H1 (cell line): ENCODE data around the gene ADGB. TPM values are rescaled to one million over a fixed set of nuclear protein-coding genes. Genes with fewer than 3 reads are reported as not detected.

Source experiments
- CTCF ChIA-PET: fragments of 300-600 bp; sonication (Branson Sonifier 250); formaldehyde crosslinking; loops from one replicate; lab custom pipeline; 2021; ENCODE audit not compliant: partially characterized antibody; lab: Charles Lee
- POLR2A ChIA-PET: fragments of 300-600 bp; sonication (Branson Sonifier 250); formaldehyde crosslinking; loops from one replicate; lab custom pipeline; 2021; ENCODE audit warnings: inconsistent platforms; ENCODE audit not compliant: partially characterized antibody; lab: Charles Lee
- DNase-seq, 2 experiments: peaks; one replicate each; pipeline versions ENCODE4 v3.0.0 to v3.0.0-alpha.2; 2010 to 2022; ENCODE audit warnings: low spot score in 2 of 2, low read depth in 1 of 2, mixed read lengths in 1 of 2
- FAIRE-seq: peaks from 2 replicates; lab custom pipeline; 2011; peaks lifted over from hg19 to GRCh38; lab: Jason Lieb, UNC
- H2AFZ ChIP-seq: 2 replicates; pipeline ENCODE4 v1.8.1; 2012; ENCODE audit warnings: low read length, inconsistent platforms
- H2AK5ac ChIP-seq: 2 replicates; pipeline ENCODE4 v1.6.1; 2013; ENCODE audit warnings: low read depth, low read length
- H2BK120ac ChIP-seq: replicated peaks from 2 replicates; pipeline ENCODE3; 2013; ENCODE audit warnings: low read depth, low read length, inconsistent platforms
- H2BK12ac ChIP-seq: 2 replicates; pipeline ENCODE4 v1.6.1; 2013; ENCODE audit warnings: low read depth, low read length
- H2BK15ac ChIP-seq: 2 replicates; pipeline ENCODE4 v1.6.1; 2013; ENCODE audit warnings: low read length
- H2BK20ac ChIP-seq: 2 replicates; pipeline ENCODE4 v1.6.1; 2013; ENCODE audit warnings: low read length
- H2BK5ac ChIP-seq: 2 replicates; pipeline ENCODE4 v1.6.1; 2013; ENCODE audit warnings: low read depth, low read length
- H3K14ac ChIP-seq: 2 replicates; pipeline ENCODE4 v1.6.1; 2013; ENCODE audit warnings: inconsistent platforms; ENCODE audit not compliant: insufficient read length
- H3K18ac ChIP-seq: 2 replicates; pipeline ENCODE4 v1.6.1; 2013; ENCODE audit warnings: low read length; ENCODE audit errors: extremely low read depth
- H3K23ac ChIP-seq: 2 replicates; pipeline ENCODE4 v1.6.1; 2013; ENCODE audit warnings: inconsistent platforms; ENCODE audit not compliant: insufficient read length
- H3K23me2 ChIP-seq: 2 replicates; pipeline ENCODE4 v1.6.1; 2013; ENCODE audit warnings: low read depth, low read length
- H3K27ac ChIP-seq: 2 replicates; pipeline ENCODE4 v1.6.1; 2011; ENCODE audit warnings: low read depth, low read length, inconsistent platforms
- H3K27me3 ChIP-seq, 4 experiments: replicated peaks in 1 of 4; 1 replicate in 1 of 4; 2 replicates in 3 of 4; pipeline versions ENCODE4 v1.6.1 to v1.8.1; 2011 to 2013; ENCODE audit warnings: low read length in 3 of 4, mild to moderate bottlenecking in 3 of 4, inconsistent platforms in 2 of 4, mixed read lengths in 2 of 4, moderate library complexity in 1 of 4; ENCODE audit not compliant: control insufficient read depth in 3 of 4, insufficient read depth in 3 of 4; ENCODE audit errors: extremely low read depth in 1 of 4
- H3K36me3 ChIP-seq, 4 experiments: 2 replicates each; pipeline versions ENCODE4 v1.6.1 to v1.8.1; 2011 to 2013; ENCODE audit warnings: mild to moderate bottlenecking in 4 of 4, low read length in 3 of 4, moderate library complexity in 2 of 4, control low read depth in 1 of 4, inconsistent platforms in 1 of 4; ENCODE audit not compliant: insufficient read depth in 4 of 4, control insufficient read depth in 2 of 4
- H3K4ac ChIP-seq: replicated peaks from 2 replicates; pipeline ENCODE3; 2013; ENCODE audit warnings: low read length, low read depth, mixed read lengths, inconsistent platforms; ENCODE audit not compliant: insufficient read length
- H3K4me1 ChIP-seq, 4 experiments: replicated peaks in 1 of 4; 1 replicate in 1 of 4; 2 replicates in 3 of 4; pipeline versions ENCODE4 v1.6.1 to v1.8.1; 2011 to 2013; ENCODE audit warnings: low read length in 3 of 4, inconsistent platforms in 2 of 4, mixed read lengths in 1 of 4; ENCODE audit not compliant: insufficient read depth in 4 of 4, control insufficient read depth in 3 of 4
- H3K4me2 ChIP-seq, 2 experiments: 2 replicates each; pipeline versions ENCODE4 v1.6.1 to v1.8.1; 2011 to 2013; ENCODE audit warnings: low read depth in 2 of 2, low read length in 2 of 2, control low read depth in 1 of 2, inconsistent platforms in 1 of 2, mild to moderate bottlenecking in 1 of 2; ENCODE audit not compliant: insufficient read depth in 1 of 2
- H3K4me3 ChIP-seq, 4 experiments: fragments of 200-600, 300-600 bp in 1 of 4; sonication (generic), shearing (Covaris generic), sonication (Bioruptor Twin) in 1 of 4; 2 replicates each; pipeline versions ENCODE4 v1.5.1 to v1.8.1; 2011 to 2016; ENCODE audit warnings: low read length in 4 of 4, low read depth in 3 of 4, control low read depth in 2 of 4, inconsistent platforms in 2 of 4, mild to moderate bottlenecking in 2 of 4, mixed read lengths in 1 of 4, moderate library complexity in 1 of 4; ENCODE audit not compliant: insufficient read depth in 2 of 4; ENCODE audit errors: extremely low read depth in 1 of 4
- H3K56ac ChIP-seq: replicated peaks from 2 replicates; pipeline ENCODE3; 2013; ENCODE audit warnings: low read depth, mild to moderate bottlenecking, mixed read lengths, low read length, inconsistent platforms; ENCODE audit not compliant: insufficient read length
- H3K79me1 ChIP-seq: 2 replicates; pipeline ENCODE4 v1.6.1; 2013; ENCODE audit warnings: low read depth, low read length, control low read depth
- H3K79me2 ChIP-seq, 2 experiments: 2 replicates each; pipeline versions ENCODE4 v1.6.1 to v1.8.1; 2012 to 2013; ENCODE audit warnings: low read length in 2 of 2, mild to moderate bottlenecking in 2 of 2, inconsistent platforms in 1 of 2; ENCODE audit not compliant: insufficient read depth in 2 of 2, control insufficient read depth in 1 of 2
- H3K9ac ChIP-seq, 4 experiments: replicated peaks in 1 of 4; 1 replicate in 1 of 4; 2 replicates in 3 of 4; pipeline versions ENCODE4 v1.6.1 to v1.8.1; 2011 to 2013; ENCODE audit warnings: low read depth in 3 of 4, low read length in 3 of 4, control low read depth in 2 of 4, mild to moderate bottlenecking in 2 of 4, moderate library complexity in 2 of 4, inconsistent platforms in 1 of 4; ENCODE audit errors: extremely low read depth in 1 of 4
- H3K9me3 ChIP-seq, 2 experiments: 2 replicates each; pipeline versions ENCODE4 v1.6.1 to v1.8.1; 2012 to 2013; ENCODE audit warnings: mild to moderate bottlenecking in 2 of 2, moderate library complexity in 2 of 2, control low read depth in 1 of 2, inconsistent platforms in 1 of 2, low read depth in 1 of 2, low read length in 1 of 2, mixed read lengths in 1 of 2; ENCODE audit not compliant: insufficient read depth in 2 of 2
- H4K20me1 ChIP-seq, 2 experiments: replicated peaks in 1 of 2; 2 replicates each; pipeline versions ENCODE3 to v1.8.1; 2011 to 2013; ENCODE audit warnings: inconsistent platforms in 2 of 2, low read length in 2 of 2, mild to moderate bottlenecking in 1 of 2; ENCODE audit not compliant: insufficient read depth in 2 of 2, control insufficient read depth in 1 of 2
- H4K5ac ChIP-seq: 2 replicates; pipeline ENCODE4 v1.6.1; 2013; ENCODE audit warnings: low read length, low read depth, mixed read lengths, inconsistent platforms; ENCODE audit not compliant: insufficient read length
- H4K8ac ChIP-seq: 2 replicates; pipeline ENCODE4 v1.8.0; 2013; ENCODE audit warnings: mild to moderate bottlenecking, moderate library complexity, low read length, inconsistent platforms; ENCODE audit not compliant: insufficient read depth; ENCODE audit errors: extremely low read depth
- H4K91ac ChIP-seq: replicated peaks from 2 replicates; pipeline ENCODE3; 2013; ENCODE audit warnings: low read length, mixed read lengths, inconsistent platforms; ENCODE audit not compliant: insufficient read length
- CBX5 ChIP-seq: fragments of 300-800, 300-1000 bp; sonication (generic); IDR thresholded peaks from 2 replicates; pipeline ENCODE4 v1.7.1; 2016; ENCODE audit warnings: antibody characterized with exemption, low read length, low read depth
- CHD2 ChIP-seq: IDR thresholded peaks from 2 replicates; pipeline ENCODE4 v1.6.1; 2012; ENCODE audit warnings: low read length, improper control_type of control experiment
- EGR1 ChIP-seq: IDR thresholded peaks from 2 replicates; pipeline ENCODE4 v1.6.1; 2011; ENCODE audit warnings: low read depth, low read length, borderline replicate concordance
- POU5F1 ChIP-seq: IDR thresholded peaks from 2 replicates; pipeline ENCODE4 v1.6.1; 2011; ENCODE audit warnings: low read depth, mild to moderate bottlenecking, low read length, moderate library complexity
- RAD21 ChIP-seq, 2 experiments: IDR thresholded peaks in 1 of 2; conservative IDR thresholded peaks in 1 of 2; 2 replicates each; pipeline ENCODE4 v1.6.1; 2011; ENCODE audit warnings: low read depth in 2 of 2, low read length in 2 of 2, improper control_type of control experiment in 1 of 2, inconsistent platforms in 1 of 2, mild to moderate bottlenecking in 1 of 2, moderate library complexity in 1 of 2
- RFX5 ChIP-seq: IDR thresholded peaks from 2 replicates; pipeline ENCODE4 v1.6.1; 2011; ENCODE audit warnings: low read depth, low read length, improper control_type of control experiment, borderline replicate concordance
- SAP30 ChIP-seq: fragments of 300-600 bp; sonication (generic); IDR thresholded peaks from 2 replicates; pipeline ENCODE4 v1.7.1; 2012; ENCODE audit warnings: low read length, moderate library complexity, mild to moderate bottlenecking, inconsistent platforms; ENCODE audit not compliant: insufficient read depth, insufficient replicate concordance
- SIX5 ChIP-seq: IDR thresholded peaks from 2 replicates; pipeline ENCODE4 v1.6.1; 2011; ENCODE audit warnings: mild to moderate bottlenecking, low read depth, low read length
- SP1 ChIP-seq: IDR thresholded peaks from 2 replicates; pipeline ENCODE4 v1.6.1; 2011; ENCODE audit warnings: low read depth, low read length
- SRF ChIP-seq: IDR thresholded peaks from 2 replicates; pipeline ENCODE4 v1.6.1; 2011; ENCODE audit warnings: mild to moderate bottlenecking, low read depth, low read length, moderate library complexity
- YY1 ChIP-seq: IDR thresholded peaks from 2 replicates; pipeline ENCODE4 v1.6.1; 2011; ENCODE audit warnings: low read depth, mild to moderate bottlenecking, low read length
- WGBS, 2 experiments: shearing (Covaris generic) in 1 of 2; methylation state at CpG; one replicate each; pipeline versions ENCODE4 v1.1.6 to v1.1.7; 2013 to 2015; ENCODE audit warnings: low lambda C conversion rate in 2 of 2, mixed read lengths in 2 of 2, inconsistent platforms in 1 of 2, low coverage in 1 of 2, missing lambda C conversion rate in 1 of 2; ENCODE audit not compliant: insufficient replicate concordance in 2 of 2, insufficient coverage in 1 of 2, insufficient read length in 1 of 2; ENCODE audit errors: extremely low coverage in 1 of 2, missing lambda C conversion rate in 1 of 2; 5-methylcytosine and 5-hydroxymethylcytosine counted together
- polyA plus RNA-seq, 7 experiments: library from polyadenylated mRNA; depleted of rRNA in 3 of 7; stranded (reverse) in 5 of 7; unstranded in 2 of 7; fragments of >200 nt in 5 of 7; fragments of 200-250 nt in 2 of 7; gene quantifications; 1 replicate in 5 of 7; 2 replicates in 1 of 7; 4 replicates in 1 of 7; pipeline versions ENCODE4 v1.2.1 to v1.2.3, GENCODE V29; 2011 to 2013; ENCODE audit warnings: missing spikeins in 2 of 7, mixed read lengths in 2 of 7
- total RNA-seq: library from RNA; stranded (reverse); fragmentation: NEBNext Ultra II Directional; extraction: Animal tissue kit (Norgen Biotek cat#: 25700); gene quantifications from 2 replicates; pipeline ENCODE4 v1.2.1, GENCODE V29; 2021
- TF ChIP-seq, protein P1 (sequence below): IDR thresholded peaks from 2 replicates; pipeline ENCODE4 v1.6.1; 2012; ENCODE audit warnings: low read length, inconsistent platforms

The ADGB gene
- total and polyA plus RNA-seq, 2 of the 8 experiments (the other 6 are each of a cell fraction or from before 2014, with no cell fraction given), result not detected

- H3K27ac ChIP-seq, result no peak overlapping the region
- TF ChIP-seq SP1 (no peak), SRF (no peak), RFX5 (no peak), RAD21 (IDR thresholded peaks at IDR 0.05 in 1 of 2, conservative IDR thresholded peaks at IDR 0.05 in 1 of 2; ENCODE audit: low read depth in 2 of 2, low read length in 2 of 2) (no peak), CBX5 (no peak), SIX5 (no peak), EGR1 (no peak), CHD2 (no peak), POU5F1 (no peak), SAP30 (no peak), YY1 (no peak)
- TF ChIP-seq, protein P1, sequence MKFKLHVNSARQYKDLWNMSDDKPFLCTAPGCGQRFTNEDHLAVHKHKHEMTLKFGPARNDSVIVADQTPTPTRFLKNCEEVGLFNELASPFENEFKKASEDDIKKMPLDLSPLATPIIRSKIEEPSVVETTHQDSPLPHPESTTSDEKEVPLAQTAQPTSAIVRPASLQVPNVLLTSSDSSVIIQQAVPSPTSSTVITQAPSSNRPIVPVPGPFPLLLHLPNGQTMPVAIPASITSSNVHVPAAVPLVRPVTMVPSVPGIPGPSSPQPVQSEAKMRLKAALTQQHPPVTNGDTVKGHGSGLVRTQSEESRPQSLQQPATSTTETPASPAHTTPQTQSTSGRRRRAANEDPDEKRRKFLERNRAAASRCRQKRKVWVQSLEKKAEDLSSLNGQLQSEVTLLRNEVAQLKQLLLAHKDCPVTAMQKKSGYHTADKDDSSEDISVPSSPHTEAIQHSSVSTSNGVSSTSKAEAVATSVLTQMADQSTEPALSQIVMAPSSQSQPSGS, result no peak
Observed at GRCh38 chr6:146636481-146636880, 37.7 kb downstream of the ADGB start.

More at GRCh38 chr6:146636481-146636880, 37.7 kb downstream of the ADGB start:
- Histone ChIP-seq H2AFZ (no peak overlapping the region), H3K79me1 (no peaks in the 10 kb centered on the region), H3K79me2 (no peaks in the 10 kb centered on the region), H3K18ac (no peak overlapping the region), H4K5ac (no peak overlapping the region), H4K20me1 (no peaks in the 10 kb centered on the region), H3K23me2 (no peaks in the 10 kb centered on the region), H2AK5ac (no peak overlapping the region), H3K4ac (no peak overlapping the region), H2BK5ac (no peak overlapping the region), H4K8ac (no peak overlapping the region), H3K36me3 (no peaks in the 10 kb centered on the region), H3K9ac (no peak overlapping the region), H2BK15ac (no peak overlapping the region), H3K14ac (no peak overlapping the region), H3K56ac (no peak overlapping the region), H3K9me3 (no peaks in the 10 kb centered on the region), H2BK120ac (no peak overlapping the region), H3K4me2 (no peak overlapping the region), H3K27me3 (no peaks in the 10 kb centered on the region), H3K4me1 (no peaks in the 10 kb centered on the region), H3K23ac (no peak overlapping the region), H2BK20ac (no peak overlapping the region), H3K4me3 (no peak overlapping the region), H2BK12ac (no peak overlapping the region), H4K91ac (no peak overlapping the region)
- ChIA-PET POLR2A (no interaction called here), CTCF (interaction anchor here (0.6 to 1.2 kb wide), 2 partner anchors 8 to 708 kb away, joined by 3 read pairs; no protein-coding TSS in a partner anchor)
- 88% methylated on average over 2 of the region's 2 CpGs; no CpG with 5 or more reads in 1 of the 2 experiments for WGBS, 2 experiments
- FAIRE-seq (no peak), DNase-seq (no peak)
